GM21423 (cell line): ENCODE data around the gene OLFML2B.
"Not testable (repeated sequence)": the region's sequence is repeated elsewhere in the genome, so short reads cannot be mapped to it uniquely, and the experiment has no call there.

Experiments used
- ATAC-seq: cut with Tn5 transposase; IDR thresholded peaks from one replicate; pipeline ENCODE4 v1.9.1; 2021; ENCODE audit warnings: mild to moderate bottlenecking, moderate library complexity; ENCODE audit not compliant: unreplicated experiment

Gene OLFML2B

GRCh38 chr1:162036163-162036562 is 12.5 kb upstream of the OLFML2B start:
- ATAC-seq: no peak

DNA sequence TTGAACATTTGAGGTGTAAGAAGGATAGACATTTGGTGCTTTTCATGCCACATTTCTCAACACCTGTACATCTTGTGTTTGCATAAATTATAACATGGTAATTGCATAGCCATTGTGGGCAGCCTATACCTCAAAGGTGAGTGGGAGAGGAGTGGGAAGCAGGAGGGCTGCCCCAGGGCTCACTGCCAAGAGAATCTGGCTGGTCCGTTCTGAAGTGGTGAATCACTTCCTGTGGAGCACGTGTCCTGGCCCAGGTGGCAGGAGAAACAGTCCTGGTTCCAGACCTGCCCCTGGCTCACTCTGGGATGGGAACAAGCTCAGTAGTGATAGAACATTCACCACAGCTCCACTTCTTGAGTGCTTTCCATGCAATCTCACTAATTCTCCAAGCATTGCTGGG is 11.6 kb upstream of the OLFML2B start:
- ATAC-seq: no peak

DNA sequence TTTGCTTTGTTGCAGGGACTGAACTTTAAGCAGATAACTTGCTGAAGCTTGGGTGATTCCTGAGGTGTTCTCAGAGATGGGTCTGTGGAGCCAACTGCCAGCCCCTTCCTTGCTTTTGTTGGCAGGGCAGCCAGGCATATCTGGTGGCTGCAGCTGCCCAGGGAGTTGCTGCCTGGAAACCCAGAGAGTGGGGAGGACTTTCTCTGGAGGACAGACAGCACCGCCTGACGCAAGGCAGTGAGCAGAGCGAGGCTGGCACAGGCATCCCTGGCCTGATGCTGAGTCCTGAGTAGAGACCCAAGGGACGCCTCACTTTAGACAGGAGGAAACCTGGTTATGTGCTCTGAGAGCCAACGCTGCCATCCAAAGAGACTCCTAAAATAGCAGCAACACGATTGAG is 9.8 kb upstream of the OLFML2B start:
- no peak for ATAC-seq

DNA sequence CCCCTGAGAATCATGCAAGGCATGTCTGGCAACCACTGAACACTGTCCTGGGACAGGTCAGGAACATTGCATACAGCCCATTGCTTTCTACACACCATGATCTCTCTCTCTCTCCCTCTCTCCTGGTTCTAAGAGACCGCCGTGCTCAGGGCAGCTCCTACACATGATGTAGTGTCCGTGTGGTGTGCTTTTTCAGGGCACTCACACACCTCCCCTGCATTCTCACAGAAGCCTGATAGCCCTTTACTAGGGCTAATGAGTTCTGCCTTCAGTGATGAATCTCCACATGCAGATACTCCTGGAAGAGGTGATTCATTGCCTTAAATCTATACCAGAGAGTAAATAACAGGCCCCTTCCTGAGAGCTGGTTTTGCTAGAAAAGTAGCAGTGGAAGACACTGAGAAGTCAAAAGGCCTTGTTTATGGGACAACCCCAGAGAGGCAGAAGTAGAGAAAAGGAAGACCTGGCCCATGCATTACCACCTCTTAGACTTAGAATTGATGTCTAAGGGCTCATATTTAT is 7.2 kb upstream of the OLFML2B start:
- no peak for ATAC-seq

DNA sequence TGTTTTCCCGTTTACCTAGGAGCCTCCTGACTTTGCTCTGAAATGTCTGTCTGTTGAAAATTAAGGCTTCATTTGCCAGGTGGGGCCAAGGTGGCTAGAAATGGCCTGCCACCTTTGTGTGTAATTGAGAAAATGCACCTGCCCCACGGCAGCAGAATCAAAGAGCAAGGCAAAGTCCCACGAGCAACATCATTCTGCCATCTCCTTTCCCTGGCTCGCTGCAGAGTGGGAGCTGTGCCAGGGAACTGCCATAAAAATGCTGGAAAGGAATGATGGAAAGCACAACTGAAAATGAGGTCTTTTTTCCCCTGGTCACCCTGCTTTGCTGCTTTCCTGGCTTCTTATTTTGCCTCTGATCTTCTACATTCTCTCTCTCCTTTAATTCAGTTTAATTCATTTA is 5.5 kb upstream of the OLFML2B start:
- ATAC-seq: no peak

- ATAC-seq: peak; percentile 41
Observed at GRCh38 chr1:162028726-162029125, 5.1 kb upstream of the OLFML2B start.

DNA sequence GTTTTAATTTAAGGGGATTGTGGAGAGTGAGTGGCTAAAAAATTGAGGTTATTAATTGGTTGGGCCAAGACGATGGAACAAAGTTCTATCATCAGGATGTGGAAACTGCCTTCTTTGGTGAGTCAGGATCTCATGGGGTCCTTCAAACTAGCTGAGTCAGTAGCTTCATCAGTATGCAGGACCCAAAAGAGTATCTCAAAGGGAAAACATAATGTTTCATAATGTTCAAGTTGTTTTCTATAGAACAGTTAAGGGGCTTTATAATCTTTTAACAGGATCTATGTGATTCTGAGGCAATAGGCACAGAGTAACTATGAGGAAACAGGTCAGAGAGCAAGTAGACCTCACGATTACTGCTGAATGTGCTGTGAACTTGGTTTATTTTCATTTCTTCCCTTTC is 3.2 kb upstream of the OLFML2B start:
- no peak for ATAC-seq

DNA sequence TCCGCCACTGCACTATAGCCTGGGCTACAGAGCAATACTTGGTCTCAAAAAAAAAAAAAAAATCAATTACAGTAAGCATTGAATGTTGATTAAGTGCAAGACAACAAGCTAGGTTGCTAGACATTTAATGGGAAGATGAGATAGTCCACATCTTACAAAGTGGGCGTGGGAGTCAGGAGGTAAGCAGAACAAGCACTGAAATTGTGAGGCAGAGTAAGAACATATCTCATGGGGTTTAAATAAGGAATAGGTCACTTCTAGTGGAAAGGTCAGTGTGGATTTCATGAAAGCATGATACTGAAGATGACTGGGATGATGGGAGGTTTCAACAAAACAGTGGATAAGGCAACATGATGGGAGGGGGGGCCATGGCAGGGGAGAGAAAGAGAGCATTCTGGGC is 1.9 kb upstream of the OLFML2B start:
- ATAC-seq: no peak

DNA sequence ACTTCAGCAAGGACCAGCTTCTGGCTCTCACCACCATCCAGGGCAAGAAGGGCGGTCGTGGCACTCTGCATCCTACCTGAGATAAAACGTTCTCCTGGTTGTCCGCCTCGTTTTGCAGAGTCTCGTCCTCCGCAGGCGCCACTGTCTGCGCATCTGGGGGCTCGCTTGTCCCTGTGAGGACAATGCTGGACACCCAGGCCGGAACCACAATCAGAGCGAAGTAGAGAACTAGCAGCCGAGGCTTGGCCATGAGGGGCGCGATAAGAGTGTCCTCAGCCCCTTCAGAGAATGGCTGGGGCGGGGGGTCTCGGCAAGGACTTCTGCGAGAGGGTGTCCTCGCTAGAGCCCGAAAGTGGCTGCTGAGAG is 505 bp downstream of the OLFML2B start:
- ATAC-seq: no peak

DNA sequence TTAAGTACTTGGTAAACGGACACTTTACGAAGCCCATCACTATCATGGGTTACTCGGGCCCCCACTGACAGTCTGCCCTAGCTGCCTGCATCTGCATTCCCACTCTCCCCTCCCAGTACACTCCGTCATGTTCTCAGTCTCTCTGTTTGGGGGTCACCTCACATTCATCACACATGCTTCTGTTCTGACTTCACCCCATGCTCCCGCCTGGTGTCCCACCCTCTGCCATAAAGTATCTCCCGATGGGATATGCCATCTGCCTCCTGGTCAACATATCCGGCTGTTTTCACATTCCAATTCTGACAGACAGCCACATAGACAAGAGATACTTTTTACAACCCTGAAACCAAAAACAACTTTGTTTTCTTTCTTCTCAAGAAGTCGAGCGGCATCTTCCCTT is 1.0 kb downstream of the OLFML2B start:
- ATAC-seq: no peak

GRCh38 chr1:162021124-162021523 is 2.5 kb downstream of the OLFML2B start:
- ATAC-seq: no peak

DNA sequence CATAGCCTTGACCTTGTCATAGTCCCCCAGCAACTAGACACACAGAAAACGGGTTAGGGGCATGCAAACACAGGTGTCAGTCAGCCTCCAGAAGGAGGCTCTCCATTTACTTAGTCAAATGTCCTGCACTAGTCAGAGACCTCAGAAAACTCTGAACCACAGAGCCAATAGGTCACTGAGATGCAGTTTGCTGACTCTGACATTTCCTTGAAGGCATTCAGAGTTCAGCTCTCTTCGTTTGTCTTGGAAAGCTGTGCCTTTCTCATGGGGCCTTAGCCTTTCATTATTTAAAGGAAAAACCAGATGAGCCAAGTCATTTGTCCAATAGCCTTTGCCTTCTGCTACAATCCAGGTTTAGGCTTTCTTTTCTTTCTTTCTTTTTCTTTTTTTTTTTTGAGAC is 3.5 kb downstream of the OLFML2B start:
- ATAC-seq: no peak

DNA sequence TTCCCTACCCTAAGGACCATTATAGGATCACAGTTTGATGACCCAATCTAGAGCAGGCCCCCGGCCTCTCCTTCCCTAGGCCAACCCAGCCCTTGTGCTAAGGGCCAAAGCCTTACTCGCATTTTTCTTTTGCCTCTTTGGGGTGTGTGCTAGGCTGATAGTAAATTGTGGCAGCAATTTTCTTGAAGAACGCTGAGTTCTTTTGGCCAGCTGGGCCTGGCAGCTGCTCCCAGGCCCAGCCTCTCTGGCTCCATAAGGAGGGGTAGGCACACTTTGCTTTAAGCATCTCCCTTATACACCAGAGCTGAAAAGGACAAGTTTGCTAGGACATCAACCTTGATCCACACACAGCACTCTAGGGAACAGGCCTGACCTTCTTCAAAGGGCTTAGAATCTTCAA is 4.2 kb downstream of the OLFML2B start:
- ATAC-seq: no peak

DNA sequence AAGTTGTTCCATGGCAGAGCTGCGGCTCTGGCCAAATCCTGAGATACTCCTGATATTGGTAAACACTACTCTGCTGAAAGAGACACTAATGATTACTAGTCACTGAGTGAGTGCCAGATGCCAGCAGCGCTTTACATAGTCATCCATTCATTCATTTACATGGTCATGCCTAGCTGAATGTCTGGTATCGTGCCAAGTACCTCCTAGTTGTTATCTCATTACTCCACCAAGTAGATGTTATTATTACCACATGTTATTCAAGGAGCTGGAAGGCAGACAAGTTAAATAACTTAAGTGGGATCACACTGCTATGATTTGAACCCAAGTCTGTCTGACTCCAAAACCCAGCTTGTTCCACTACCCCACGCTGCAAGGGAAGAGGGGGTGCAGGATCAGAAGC is 4.7 kb downstream of the OLFML2B start:
- no peak for ATAC-seq

GRCh38 chr1:162018418-162018817 is 5.3 kb downstream of the OLFML2B start:
- ATAC-seq: no peak

DNA sequence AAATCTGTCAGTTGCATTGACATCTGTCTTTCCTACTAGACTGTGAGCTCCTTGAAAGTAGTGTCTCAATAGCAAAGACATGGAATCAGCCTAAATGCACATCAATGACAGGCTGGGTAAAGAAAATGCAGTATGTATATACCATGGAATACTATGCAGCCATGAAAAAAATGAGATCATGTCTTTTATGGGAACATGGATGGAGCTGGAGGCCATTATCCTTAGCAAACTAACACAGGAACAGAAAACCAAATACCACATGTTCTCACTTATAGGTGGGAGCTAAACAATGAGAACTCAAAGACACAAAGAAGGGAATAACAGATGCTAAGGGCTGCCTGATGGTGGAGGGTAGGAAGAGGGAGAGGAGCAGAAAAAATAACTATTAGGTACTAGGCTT is 5.9 kb downstream of the OLFML2B start:
- not testable (repeated sequence) for ATAC-seq

DNA sequence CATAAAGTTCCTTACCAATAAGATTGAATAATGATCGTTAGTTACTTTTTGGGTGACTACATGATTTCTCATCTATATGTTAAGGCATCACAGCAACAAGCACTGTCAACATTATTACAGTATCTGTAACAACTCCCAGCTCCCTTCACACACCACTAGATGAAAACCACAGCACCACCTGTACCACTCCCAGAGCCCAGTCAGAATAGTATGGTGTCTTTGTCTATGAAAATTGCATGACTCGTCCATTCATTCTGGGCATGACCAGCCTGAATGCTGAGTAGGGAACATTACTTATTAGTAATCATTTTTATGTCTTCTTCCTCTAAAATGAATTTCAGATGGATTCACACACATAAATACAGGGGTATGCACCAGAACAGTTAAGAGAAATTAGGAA is 7.0 kb downstream of the OLFML2B start:
- ATAC-seq: no peak

DNA sequence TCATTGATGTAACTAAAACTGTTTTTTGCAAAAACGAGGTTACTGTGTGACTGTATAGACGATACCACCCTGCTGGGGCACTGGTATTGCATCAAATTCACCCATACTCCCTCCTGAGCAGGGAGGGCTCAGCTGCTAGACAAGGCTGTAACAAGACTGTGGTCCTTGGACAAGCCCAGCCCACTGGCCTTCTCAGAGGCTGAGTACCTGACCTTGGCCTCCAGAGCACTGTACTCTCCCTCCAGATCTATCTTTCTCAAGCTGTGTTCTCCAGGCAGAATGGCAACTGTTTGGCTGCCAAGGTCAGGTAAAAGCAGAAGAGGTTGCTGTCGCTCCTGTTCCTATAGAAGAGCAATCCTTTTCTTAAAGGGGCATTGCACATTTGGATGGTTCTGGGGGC is 8.5 kb downstream of the OLFML2B start:
- ATAC-seq: no peak

GRCh38 chr1:162014202-162014601 is 9.5 kb downstream of the OLFML2B start:
- ATAC-seq: no peak

GRCh38 chr1:162013289-162013688 is 10.4 kb downstream of the OLFML2B start:
- ATAC-seq: no peak

DNA sequence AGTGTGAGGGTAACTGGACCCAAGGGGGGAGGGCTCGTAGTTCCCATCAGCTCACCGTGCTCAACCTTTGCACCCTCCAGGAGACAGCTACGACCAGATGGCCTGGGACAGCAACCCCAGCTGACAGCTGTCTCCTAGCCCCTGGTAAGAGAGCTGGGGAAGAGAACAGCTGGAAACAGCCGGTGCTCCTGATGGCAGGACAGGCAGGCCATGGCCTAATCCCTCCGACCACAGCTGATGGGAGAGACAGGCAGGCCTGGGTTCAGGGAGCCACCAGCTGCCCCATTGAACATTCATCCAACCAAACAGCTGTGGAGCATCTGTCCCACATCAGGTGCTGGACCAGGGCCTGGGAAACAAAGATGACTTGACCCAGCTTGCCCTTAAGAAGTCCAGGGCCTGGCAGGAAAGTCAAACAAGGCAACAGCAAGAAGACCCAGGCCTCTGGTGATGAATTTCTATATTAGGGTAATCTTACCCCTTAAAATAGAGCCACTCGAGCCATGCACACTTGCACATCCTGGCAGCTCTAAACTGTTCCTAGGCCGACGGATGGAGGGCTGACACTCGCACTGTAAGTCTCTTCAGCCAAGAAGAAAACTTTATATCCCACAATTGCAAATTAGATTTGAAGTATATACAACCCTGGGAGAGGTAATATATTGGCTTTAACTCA is 12.2 kb downstream of the OLFML2B start:
- ATAC-seq: no peak

DNA sequence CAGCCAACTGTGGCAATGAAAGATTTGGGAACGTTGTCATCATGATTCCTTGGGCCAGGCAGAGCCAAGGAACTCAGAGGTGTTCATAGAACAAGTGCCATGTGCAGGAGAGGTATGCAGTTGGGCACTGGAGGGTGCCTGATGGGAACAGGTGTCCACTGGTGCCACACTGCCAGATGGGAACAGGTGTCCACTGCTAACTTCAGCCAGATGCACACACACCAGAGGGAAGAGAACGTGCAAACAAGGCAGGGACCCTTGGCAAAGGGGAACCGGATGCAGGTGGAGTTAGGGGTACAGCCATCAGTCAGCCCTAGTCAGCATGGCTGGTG is 13.5 kb downstream of the OLFML2B start:
- ATAC-seq: no peak

DNA sequence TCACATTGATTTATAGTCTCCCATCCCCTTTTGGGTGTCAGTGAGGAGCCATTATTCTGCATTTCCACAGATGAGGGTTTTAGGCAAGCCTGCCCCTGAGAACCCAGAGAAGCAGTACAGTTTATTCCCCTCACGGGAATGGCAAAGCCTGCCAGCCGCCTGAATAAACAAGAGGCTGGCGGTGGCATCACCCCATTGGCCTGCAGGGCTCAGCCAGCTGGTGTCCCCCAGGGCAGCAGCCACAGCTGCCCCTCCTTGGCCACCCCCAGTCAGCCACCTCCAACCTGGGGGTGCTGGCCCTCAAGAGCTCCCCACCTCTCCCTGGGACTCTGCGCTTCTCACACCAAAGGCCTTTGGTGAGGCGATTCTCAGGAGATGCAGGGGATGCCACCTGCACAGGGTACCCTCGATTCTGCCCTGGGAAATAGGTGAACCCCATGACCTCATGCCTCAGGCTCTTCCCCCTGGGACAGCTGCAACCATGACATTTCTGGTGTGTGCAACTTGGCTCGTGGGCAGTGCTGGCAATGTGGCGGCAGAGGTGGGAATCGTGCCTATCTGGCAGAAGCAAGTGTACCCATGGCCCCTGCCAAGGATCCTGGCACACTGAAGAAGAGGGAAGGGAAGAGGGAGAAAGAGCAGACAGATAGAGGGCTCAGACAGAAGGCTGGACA is 14.0 kb downstream of the OLFML2B start:
- ATAC-seq: no peak
